Measurements from ENCODE around the gene APOL4. TPM values are rescaled to one million over a fixed set of nuclear protein-coding genes. Genes with fewer than 3 reads are reported as not detected.
A peak's percentile ranks its signal among the peaks of the same experiment; 100 is the strongest.

The APOL4 gene
- total RNA-seq, 4 donors from 2014 or later, result 1.2 to 57.6 (median 11.2) TPM

GRCh38 chr22:36225333-36225922 is 23.8 kb upstream of the APOL4 start:
- TF ChIP-seq EP300 (IDR thresholded peaks at IDR 0.05), result no peak
- H3K27ac ChIP-seq, result no peak overlapping the region
- WGBS, 2 donors, result 70 to 85% methylated on average over 9 of the region's 9 CpGs
- no peak for DNase-seq (ENCODE audit: low spot score in 2 of 2)
- H3K4me1 ChIP-seq, result peaks cover 0 to 14% (median 0%) of the 10 kb centered on the region in 4 donors
- no peaks in the 10 kb centered on the region for H3K9me3 ChIP-seq
- H3K36me3 ChIP-seq, result peaks cover 2 to 62% (median 11%) of the 10 kb centered on the region in 3 donors
- H3K4me3 ChIP-seq, result no peak overlapping the region
- no peaks in the 10 kb centered on the region for H3K27me3 ChIP-seq

- no peak overlapping the region for H3K27ac ChIP-seq
- peaks cover 2 to 50% (median 11%) of the 10 kb centered on the region in 3 donors for H3K36me3 ChIP-seq
- TF ChIP-seq CTCF (IDR thresholded peaks at IDR 0.05), result no peak
- TF ChIP-seq POLR2A (IDR thresholded peaks at IDR 0.05), result no peak
- TF ChIP-seq EP300 (IDR thresholded peaks at IDR 0.05), result no peak
- no peaks in the 10 kb centered on the region for H3K9me3 ChIP-seq
- H3K4me1 ChIP-seq, result peaks cover 0 to 20% (median 0%) of the 10 kb centered on the region in 4 donors
- no peak overlapping the region for H3K4me3 ChIP-seq
- DNase-seq (ENCODE audit: low spot score in 2 of 2), result no peak
- no peaks in the 10 kb centered on the region for H3K27me3 ChIP-seq
- WGBS, 2 donors, result 87 to 93% methylated on average over 4 of the region's 4 CpGs
Observed at GRCh38 chr22:36224245-36224644, 22.6 kb upstream of the APOL4 start.

GRCh38 chr22:36223504-36223903 is 21.9 kb upstream of the APOL4 start:
- peaks cover 0 to 20% (median 0%) of the 10 kb centered on the region in 4 donors for H3K4me1 ChIP-seq
- no peak for DNase-seq (ENCODE audit: low spot score in 2 of 2)
- no peak overlapping the region for H3K4me3 ChIP-seq
- no peak for TF ChIP-seq POLR2A (IDR thresholded peaks at IDR 0.05)
- no peak for TF ChIP-seq CTCF (IDR thresholded peaks at IDR 0.05)
- TF ChIP-seq EP300 (IDR thresholded peaks at IDR 0.05), result no peak
- no peaks in the 10 kb centered on the region for H3K27me3 ChIP-seq
- H3K9me3 ChIP-seq, result no peaks in the 10 kb centered on the region
- peaks cover 0 to 43% (median 6%) of the 10 kb centered on the region in 3 donors for H3K36me3 ChIP-seq
- no peak overlapping the region for H3K27ac ChIP-seq
- 71 to 85% methylated on average over 2 to 8 of the region's 8 CpGs for WGBS, 2 donors

GRCh38 chr22:36222887-36223450 is 21.4 kb upstream of the APOL4 start:
- Histone ChIP-seq H3K4me3 (no peak overlapping the region), H3K27ac (no peak overlapping the region), H3K27me3 (no peaks in the 10 kb centered on the region), H3K4me1 (peaks cover 0 to 20% (median 0%) of the 10 kb centered on the region in 4 donors), H3K36me3 (peaks cover 0 to 37% (median 4%) of the 10 kb centered on the region in 3 donors), H3K9me3 (no peaks in the 10 kb centered on the region)
- no peak for DNase-seq (ENCODE audit: low spot score in 2 of 2)
- 89 to 92% methylated on average over 9 of the region's 9 CpGs for WGBS, 2 donors
- TF ChIP-seq CTCF (IDR thresholded peaks at IDR 0.05) (no peak), EP300 (IDR thresholded peaks at IDR 0.05) (no peak), POLR2A (IDR thresholded peaks at IDR 0.05) (no peak)

- no peaks in the 10 kb centered on the region for H3K9me3 ChIP-seq
Observed at GRCh38 chr22:36221799-36222751, 20.5 kb upstream of the APOL4 start.

More at GRCh38 chr22:36221799-36222751, 20.5 kb upstream of the APOL4 start:
- H3K4me3 ChIP-seq, result no peak overlapping the region
- no peaks in the 10 kb centered on the region for H3K27me3 ChIP-seq
- DNase-seq (ENCODE audit: low spot score in 2 of 2), result no peak
- peaks cover 0 to 28% (median 0%) of the 10 kb centered on the region in 3 donors for H3K36me3 ChIP-seq
- 14 to 15% methylated on average over 7 of the region's 7 CpGs for WGBS, 2 donors
- H3K27ac ChIP-seq, result no peak overlapping the region
- TF ChIP-seq POLR2A (IDR thresholded peaks at IDR 0.05) (no peak), EP300 (IDR thresholded peaks at IDR 0.05) (no peak), CTCF (IDR thresholded peaks at IDR 0.05) (peak; percentile 43 to 72 (median 54))
- H3K4me1 ChIP-seq, result peaks cover 0 to 20% (median 0%) of the 10 kb centered on the region in 4 donors
